ENCODE data around the gene WSB2.

DNA sequence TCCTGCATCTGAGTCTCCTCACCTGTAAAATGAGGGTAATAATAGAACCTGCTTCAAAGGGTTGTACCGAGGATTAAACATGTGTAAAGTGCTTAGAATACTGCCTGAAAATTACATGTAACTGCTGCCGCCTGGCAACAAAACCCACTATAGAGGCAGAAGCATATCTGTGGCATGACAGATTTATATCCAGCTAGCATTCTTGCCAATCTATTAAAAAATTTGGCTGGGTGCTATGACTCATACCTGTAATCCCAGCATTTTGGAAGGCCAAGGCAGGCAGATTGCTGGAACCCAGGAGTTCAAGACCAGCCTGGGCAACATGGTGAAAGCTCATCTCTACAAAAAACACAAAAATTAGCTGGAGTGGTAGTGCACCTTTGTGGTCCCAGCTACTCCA, 75.8 kb downstream of the WSB2 start:
- TF ChIP-seq CTCF (IDR thresholded peaks at IDR 0.05; ENCODE audit: low read depth, low read length, missing input control) (no peak), EGR1 (IDR thresholded peaks at IDR 0.05; ENCODE audit: low read depth in 2 of 2) (no peak)

All from liver (tissue), 3 donors.